CD4-positive, alpha-beta T cell (primary cell): ENCODE results near the gene AEBP1. TPM values are rescaled to one million over a fixed set of nuclear protein-coding genes. Genes with fewer than 3 reads are reported as not detected.

Experiments used
- ATAC-seq: fragments of 200-7000 bp; cut with Tn5 transposase; one replicate; pipeline ENCODE4 v1.10.0; 2022; ENCODE audit warnings: mild to moderate bottlenecking; ENCODE audit not compliant: poor library complexity
- CTCF ChIA-PET: fragments of 350-600 bp; sonication (Branson Sonifier 250); formaldehyde crosslinking; loops from one replicate; lab custom pipeline; 2021; ENCODE audit warnings: antibody characterized with exemption, inconsistent platforms; lab: Charles Lee
- POLR2A ChIA-PET: fragments of 350-600 bp; sonication (Branson Sonifier 250); formaldehyde crosslinking; loops from one replicate; lab custom pipeline; 2021; ENCODE audit warnings: antibody characterized with exemption, inconsistent platforms; lab: Charles Lee
- DNase-seq, 14 experiments: peaks; one replicate each; pipeline ENCODE4 v3.0.0-alpha.2; 2013 to 2020; ENCODE audit warnings: mixed read lengths in 2 of 14
- H3K27ac ChIP-seq, 2 donors: one replicate each; pipeline versions ENCODE4 v1.5.1 to v1.7.0; 2013; ENCODE audit warnings: low read length in 2 of 2, low read depth in 1 of 2, mild to moderate bottlenecking in 1 of 2
- H3K27me3 ChIP-seq, 2 experiments: 1 replicate in 1 of 2; 2 replicates in 1 of 2; pipeline versions ENCODE4 v1.6.1 to v1.7.0; 2013; ENCODE audit warnings: low read length in 2 of 2, control low read depth in 1 of 2, mild to moderate bottlenecking in 1 of 2, moderate library complexity in 1 of 2; ENCODE audit not compliant: insufficient read depth in 2 of 2, control insufficient read depth in 1 of 2
- H3K36me3 ChIP-seq: one replicate; pipeline ENCODE4 v1.6.1; 2013; ENCODE audit warnings: low read length, control low read depth; ENCODE audit not compliant: insufficient read depth
- H3K4me1 ChIP-seq: one replicate; pipeline ENCODE4 v1.6.1; 2013; ENCODE audit warnings: low read length, control low read depth; ENCODE audit not compliant: insufficient read depth
- H3K4me3 ChIP-seq: one replicate; pipeline ENCODE4 v1.5.1; 2013; ENCODE audit warnings: mild to moderate bottlenecking, low read length, moderate library complexity
- H3K9me3 ChIP-seq, 2 experiments: 1 replicate in 1 of 2; 2 replicates in 1 of 2; pipeline versions ENCODE4 v1.6.1 to v1.7.0; 2013; ENCODE audit warnings: low read length in 2 of 2, mild to moderate bottlenecking in 2 of 2, control low read depth in 1 of 2, moderate library complexity in 1 of 2; ENCODE audit not compliant: control insufficient read depth in 1 of 2, insufficient read depth in 1 of 2
- H3K27ac Mint-ChIP-seq: one replicate; pipeline ENCODE4 v1.8.0; 2020; ENCODE audit warnings: mixed read lengths
- H3K27me3 Mint-ChIP-seq: one replicate; pipeline ENCODE4 v1.8.0; 2021; ENCODE audit warnings: mixed read lengths
- H3K36me3 Mint-ChIP-seq: one replicate; pipeline ENCODE4 v1.8.0; 2021; ENCODE audit warnings: low read depth, mixed read lengths
- H3K4me1 Mint-ChIP-seq: one replicate; pipeline ENCODE4 v1.8.0; 2021; ENCODE audit warnings: low read depth, mixed read lengths
- H3K4me3 Mint-ChIP-seq: one replicate; pipeline ENCODE4 v1.8.0; 2020; ENCODE audit warnings: mild to moderate bottlenecking, mixed read lengths
- H3K9me3 Mint-ChIP-seq: one replicate; pipeline ENCODE4 v1.8.0; 2020; ENCODE audit warnings: mixed read lengths
- CTCF ChIP-seq: fragments of 200-600 bp; IDR thresholded peaks from one replicate; pipeline ENCODE4 v1.8.0; 2022; ENCODE audit warnings: antibody characterized with exemption, mild to moderate bottlenecking
- intact Hi-C, 2 experiments: fragments of 100-400 bp; cut with DNase I in 1 of 2; cut with micrococcal nuclease in 1 of 2; formaldehyde crosslinking; loops; one replicate each; pipeline versions ENCODE4 v1.15.1 to v1.9.0; 2023 to 2025; cut with DNase I, micrococcal nuclease
- total RNA-seq, 174 experiments: library from RNA in 2 of 174; stranded (reverse) in 2 of 174; gene quantifications; one replicate each; pipeline ENCODE4 v1.2.3 and lab custom pipeline; 2021 to 2026

The AEBP1 gene
- total RNA-seq, 2 experiments from 2014 or later = 20.3 to 21.3 TPM

- Mint-ChIP-seq H3K27me3 (no peaks in the 10 kb centered on the region), H3K36me3 (peaks cover 8% of the 10 kb centered on the region), H3K9me3 (no peaks in the 10 kb centered on the region), H3K4me3 (no peak overlapping the region), H3K4me1 (peaks cover 14% of the 10 kb centered on the region), H3K27ac (no peak overlapping the region)
- no peak for DNase-seq
- POLR2A ChIA-PET = no interaction called here
- ATAC-seq = no peak
- Histone ChIP-seq H3K27me3 (no peaks in the 10 kb centered on the region), H3K4me3 (no peak overlapping the region), H3K27ac (no peak overlapping the region), H3K4me1 (peaks cover 6% of the 10 kb centered on the region), H3K9me3 (no peaks in the 10 kb centered on the region), H3K36me3 (no peaks in the 10 kb centered on the region)
- CTCF ChIA-PET = no interaction called here
- intact Hi-C loops = no loop called here
- TF ChIP-seq CTCF = no peak
Observed at GRCh38 chr7:44086627-44087026, 17.5 kb upstream of the AEBP1 start.

DNA sequence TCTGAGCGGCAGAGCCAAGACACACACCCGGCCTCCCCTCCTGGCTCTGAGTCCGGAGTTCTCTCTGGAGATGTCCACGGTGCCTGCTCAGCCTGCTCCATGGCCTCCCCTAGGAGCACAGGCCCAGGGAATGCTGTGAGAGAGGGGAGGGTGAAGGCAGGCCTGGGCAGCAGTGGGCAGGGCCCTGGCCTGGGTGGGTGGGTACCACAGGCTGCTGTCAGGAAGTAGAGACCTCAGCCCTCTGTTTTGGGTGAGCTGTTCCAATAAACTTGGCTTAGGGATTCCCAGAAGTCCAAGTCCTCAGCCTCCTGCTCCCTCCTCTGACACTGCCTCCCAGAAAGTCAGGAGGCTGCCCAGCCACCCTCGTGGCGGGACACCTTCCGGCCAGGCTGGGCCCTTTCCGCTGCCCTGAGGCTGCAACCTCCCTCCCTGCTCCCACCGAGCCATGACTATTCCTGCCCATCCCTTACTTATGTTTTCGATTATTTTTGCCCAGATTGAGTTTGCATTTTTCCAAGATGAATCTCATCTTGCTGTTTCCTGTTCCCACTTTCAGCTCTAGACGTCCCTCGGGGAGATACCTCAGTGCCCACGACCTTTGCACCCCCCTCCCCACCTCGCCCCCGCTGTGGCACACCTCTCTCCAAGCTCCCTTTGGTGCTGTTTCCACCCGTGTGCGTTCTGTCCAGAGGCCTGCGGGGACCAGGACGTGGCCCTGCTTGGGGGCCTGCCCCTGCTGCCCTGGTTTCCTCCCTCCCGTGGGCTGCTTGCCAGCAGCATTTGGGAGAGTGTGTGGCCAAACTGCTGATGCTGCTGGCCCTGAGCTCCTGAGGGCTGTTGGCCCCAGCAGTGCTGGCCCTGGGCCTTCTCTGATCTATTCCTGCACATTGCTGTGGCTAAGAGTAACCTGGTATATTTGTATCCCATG lies 16.0 kb upstream of the AEBP1 start:
- TF ChIP-seq CTCF = no peak
- Mint-ChIP-seq H3K4me1 (peaks cover 10% of the 10 kb centered on the region), H3K9me3 (no peaks in the 10 kb centered on the region), H3K36me3 (no peaks in the 10 kb centered on the region), H3K4me3 (no peak overlapping the region), H3K27ac (no peak overlapping the region), H3K27me3 (no peaks in the 10 kb centered on the region)
- Histone ChIP-seq H3K27ac (no peak overlapping the region), H3K4me3 (no peak overlapping the region), H3K9me3 (no peaks in the 10 kb centered on the region), H3K4me1 (no peaks in the 10 kb centered on the region), H3K27me3 (no peaks in the 10 kb centered on the region), H3K36me3 (no peaks in the 10 kb centered on the region)
- CTCF ChIA-PET = no interaction called here
- POLR2A ChIA-PET = no interaction called here
- intact Hi-C loops = no loop called here
- ATAC-seq = no peak
- no peak for DNase-seq

GRCh38 chr7:44093102-44093641 lies 11.0 kb upstream of the AEBP1 start:
- ChIA-PET CTCF (no interaction called here), POLR2A (no interaction called here)
- H3K27ac Mint-ChIP-seq = no peak overlapping the region
- intact Hi-C loops = no loop called here
- H3K4me1 ChIP-seq = no peaks in the 10 kb centered on the region
- ATAC-seq (no peak), DNase-seq (no peak)
- H3K27me3 ChIP-seq = no peaks in the 10 kb centered on the region
- H3K36me3 Mint-ChIP-seq = no peaks in the 10 kb centered on the region
- no peaks in the 10 kb centered on the region for H3K27me3 Mint-ChIP-seq
- no peak overlapping the region for H3K4me3 Mint-ChIP-seq
- no peaks in the 10 kb centered on the region for H3K36me3 ChIP-seq
- no peaks in the 10 kb centered on the region for H3K9me3 ChIP-seq
- no peaks in the 10 kb centered on the region for H3K9me3 Mint-ChIP-seq
- H3K4me1 Mint-ChIP-seq = no peaks in the 10 kb centered on the region
- no peak overlapping the region for H3K4me3 ChIP-seq
- TF ChIP-seq CTCF = no peak
- H3K27ac ChIP-seq = no peak overlapping the region
